Uterus (tissue), 2 donors: ENCODE data around the gene HTT.

Experiments
- CTCF ChIP-seq, 4 experiments: fragments of 200-600 bp in 2 of 4; fragments of 450-650 bp in 2 of 4; sonication (generic) in 2 of 4; IDR thresholded peaks; one replicate each; pipeline ENCODE4 v1.5.1; 2016 to 2019; ENCODE audit warnings: antibody characterized with exemption in 4 of 4, mild to moderate bottlenecking in 2 of 4, moderate library complexity in 1 of 4
- POLR2A ChIP-seq, 2 donors: fragments of 450-650 bp; IDR thresholded peaks; one replicate each; pipeline ENCODE4 v1.6.1; 2016; ENCODE audit warnings: antibody characterized with exemption in 2 of 2, mild to moderate bottlenecking in 1 of 2, moderate library complexity in 1 of 2

- TF ChIP-seq CTCF (IDR thresholded peaks at IDR 0.05): no peak
- TF ChIP-seq POLR2A (IDR thresholded peaks at IDR 0.05): no peak
Measured at GRCh38 chr4:3233391-3234071, 159.1 kb downstream of the HTT start.
